MM.1S (cell line): Measurements from ENCODE around the gene MYD88.

Experiments
- DNase-seq: peaks from one replicate; pipeline ENCODE4 v3.0.0-alpha.2; 2015
- H2AFZ ChIP-seq: fragments of 300-600 bp; sonication (generic); 2 replicates; pipeline ENCODE4 v1.6.0; 2016; ENCODE audit warnings: antibody characterized with exemption, low read length
- H3F3A ChIP-seq: fragments of 300-600 bp; sonication (generic); 2 replicates; pipeline ENCODE4 v1.6.1; 2016; ENCODE audit warnings: mild to moderate bottlenecking, antibody characterized with exemption, low read length, moderate library complexity, mixed read lengths; ENCODE audit not compliant: insufficient read depth
- H3K27ac ChIP-seq: fragments of 300-600 bp; sonication (generic); 2 replicates; pipeline ENCODE4 v1.5.1; 2016; ENCODE audit warnings: mild to moderate bottlenecking, low read length
- H3K27me3 ChIP-seq: fragments of 300-600 bp; sonication (generic); replicated peaks from 2 replicates; pipeline ENCODE4 v1.6.0; 2016; ENCODE audit warnings: low read length; ENCODE audit not compliant: insufficient read depth
- H3K36me3 ChIP-seq: fragments of 300-600 bp; sonication (generic); replicated peaks from 2 replicates; pipeline ENCODE4 v1.6.1; 2016; ENCODE audit warnings: mild to moderate bottlenecking, low read length, mixed read lengths; ENCODE audit not compliant: insufficient read depth
- H3K4me1 ChIP-seq: fragments of 300-600 bp; sonication (generic); 2 replicates; pipeline ENCODE4 v1.6.1; 2016; ENCODE audit warnings: low read length, mixed read lengths
- H3K4me2 ChIP-seq: fragments of 300-600 bp; sonication (generic); 2 replicates; pipeline ENCODE4 v1.6.0; 2016; ENCODE audit warnings: low read depth, low read length
- H3K4me3 ChIP-seq: fragments of 300-600 bp; sonication (generic); 2 replicates; pipeline ENCODE4 v1.5.1; 2016; ENCODE audit warnings: low read length, mixed read lengths
- H3K79me2 ChIP-seq: fragments of 300-600 bp; sonication (generic); 2 replicates; pipeline ENCODE4 v1.6.1; 2016; ENCODE audit warnings: mixed run types, low read length, mixed read lengths
- H3K9ac ChIP-seq: fragments of 300-600 bp; sonication (generic); 2 replicates; pipeline ENCODE4 v1.6.1; 2016; ENCODE audit warnings: low read length, mixed read lengths
- H3K9me2 ChIP-seq: fragments of 300-600 bp; sonication (generic); replicated peaks from 2 replicates; pipeline ENCODE4 v1.6.1; 2016; ENCODE audit warnings: mild to moderate bottlenecking, low read length, mixed read lengths; ENCODE audit not compliant: insufficient read depth
- H3K9me3 ChIP-seq: fragments of 300-600 bp; sonication (generic); replicated peaks from 2 replicates; pipeline ENCODE4 v1.6.1; 2016; ENCODE audit warnings: mild to moderate bottlenecking, low read length, mixed read lengths; ENCODE audit not compliant: insufficient read depth
- H4K20me1 ChIP-seq: fragments of 300-600 bp; sonication (generic); 2 replicates; pipeline ENCODE4 v1.6.1; 2016; ENCODE audit warnings: mild to moderate bottlenecking, low read length, moderate library complexity, mixed read lengths; ENCODE audit not compliant: insufficient read depth
- CTCF ChIP-seq: fragments of 300-600 bp; sonication (generic); IDR thresholded peaks from 2 replicates; pipeline ENCODE4 v1.5.1; 2016; ENCODE audit warnings: antibody characterized with exemption, low read length, mixed read lengths
- EZH2 ChIP-seq: fragments of 300-600 bp; sonication (generic); optimal IDR thresholded peaks from 2 replicates; pipeline ENCODE3; 2017; ENCODE audit warnings: low read depth, mild to moderate bottlenecking, antibody characterized with exemption, low read length, mixed read lengths
- EZH2phosphoT487 ChIP-seq: fragments of 300-600 bp; sonication (generic); IDR thresholded peaks from 2 replicates; pipeline ENCODE4 v1.6.1; 2018; ENCODE audit warnings: antibody characterized with exemption, low read length

The MYD88 gene

GRCh38 chr3:38094999-38095398 is 43.5 kb upstream of the MYD88 start:
- no peak overlapping the region for H3K27ac ChIP-seq
- H3K9me3 ChIP-seq: no peaks in the 10 kb centered on the region
- H3F3A ChIP-seq: no peaks in the 10 kb centered on the region
- no peak overlapping the region for H2AFZ ChIP-seq
- no peaks in the 10 kb centered on the region for H3K27me3 ChIP-seq
- no peaks in the 10 kb centered on the region for H3K36me3 ChIP-seq
- no peak for DNase-seq
- TF ChIP-seq EZH2 (no peak), EZH2phosphoT487 (no peak), CTCF (no peak)
- no peaks in the 10 kb centered on the region for H4K20me1 ChIP-seq
- H3K4me1 ChIP-seq: no peaks in the 10 kb centered on the region
- no peak overlapping the region for H3K4me2 ChIP-seq
- H3K79me2 ChIP-seq: no peaks in the 10 kb centered on the region
- H3K9ac ChIP-seq: no peak overlapping the region
- H3K9me2 ChIP-seq: no peaks in the 10 kb centered on the region
- no peak overlapping the region for H3K4me3 ChIP-seq

GRCh38 chr3:38095669-38096483 is 42.6 kb upstream of the MYD88 start:
- no peak overlapping the region for H2AFZ ChIP-seq
- H3K9ac ChIP-seq: no peak overlapping the region
- H3K27me3 ChIP-seq: no peaks in the 10 kb centered on the region
- no peaks in the 10 kb centered on the region for H3F3A ChIP-seq
- no peak overlapping the region for H3K4me2 ChIP-seq
- H3K79me2 ChIP-seq: no peaks in the 10 kb centered on the region
- H3K4me3 ChIP-seq: no peak overlapping the region
- no peak for DNase-seq
- H3K4me1 ChIP-seq: no peaks in the 10 kb centered on the region
- no peaks in the 10 kb centered on the region for H3K36me3 ChIP-seq
- no peak overlapping the region for H3K27ac ChIP-seq
- H3K9me3 ChIP-seq: no peaks in the 10 kb centered on the region
- TF ChIP-seq EZH2: no peak
- no peak for TF ChIP-seq EZH2phosphoT487
- no peak for TF ChIP-seq CTCF
- no peaks in the 10 kb centered on the region for H3K9me2 ChIP-seq
- no peaks in the 10 kb centered on the region for H4K20me1 ChIP-seq

- H2AFZ ChIP-seq: no peak overlapping the region
- no peaks in the 10 kb centered on the region for H3K9me2 ChIP-seq
- H3K27me3 ChIP-seq: no peaks in the 10 kb centered on the region
- H3K27ac ChIP-seq: no peak overlapping the region
- no peak overlapping the region for H3K9ac ChIP-seq
- H4K20me1 ChIP-seq: no peaks in the 10 kb centered on the region
- no peaks in the 10 kb centered on the region for H3K79me2 ChIP-seq
- no peaks in the 10 kb centered on the region for H3K4me1 ChIP-seq
- no peak for TF ChIP-seq CTCF
- TF ChIP-seq EZH2phosphoT487: no peak
- no peak for TF ChIP-seq EZH2
- DNase-seq: no peak
- H3K4me3 ChIP-seq: no peak overlapping the region
- H3K9me3 ChIP-seq: no peaks in the 10 kb centered on the region
- no peaks in the 10 kb centered on the region for H3F3A ChIP-seq
- no peaks in the 10 kb centered on the region for H3K36me3 ChIP-seq
- H3K4me2 ChIP-seq: no peak overlapping the region
Observed at GRCh38 chr3:38097446-38098375, 40.8 kb upstream of the MYD88 start.
